ENCODE measurements around the gene UROS. TPM values are rescaled to one million over a fixed set of nuclear protein-coding genes. Genes with fewer than 3 reads are reported as not detected.

UROS gene
- total RNA-seq, result 50.7 and 55.1 TPM in 2 replicates

GRCh38 chr10:125822878-125823662 lies at the start of gene UROS, which contains the start of gene BCCIP:
Gene UROS (minus strand): TSS chr10:125823258. CDS start chr10:125816499, 6,759 bp downstream.
Gene BCCIP (plus strand): TSS chr10:125823546. CDS start chr10:125823558, 12 bp downstream.
- intact Hi-C loops (cut with micrococcal nuclease), result loop anchor here (1.0 to 5.0 kb wide), 6 partner anchors 73 to 1405 kb away; partner anchors contain the start of genes ABRAXAS2, EDRF1, FANK1 and OAT

- intact Hi-C loops (cut with micrococcal nuclease), result no loop called here
Measured at GRCh38 chr10:125871338-125871737, 48.3 kb upstream of the UROS start.

- intact Hi-C loops (cut with micrococcal nuclease), result loop anchor here (5.0 to 10.0 kb wide), 2 partner anchors 634 to 1986 kb away; no protein-coding TSS in a partner anchor
Measured at GRCh38 chr10:125868372-125868975, 45.4 kb upstream of the UROS start.

GRCh38 chr10:125866421-125867029 lies 43.5 kb upstream of the UROS start:
- intact Hi-C loops (cut with micrococcal nuclease), result loop anchor here (5.0 to 10.0 kb wide), 2 partner anchors 636 to 1988 kb away; no protein-coding TSS in a partner anchor

- intact Hi-C loops (cut with micrococcal nuclease), result loop anchor here (5.0 to 10.0 kb wide), 2 partner anchors 637 to 1990 kb away; no protein-coding TSS in a partner anchor
Measured at GRCh38 chr10:125865120-125865519, 42.1 kb upstream of the UROS start.

GRCh38 chr10:125859128-125859817 lies 36.2 kb upstream of the UROS start:
- intact Hi-C loops (cut with micrococcal nuclease), result no loop called here

- intact Hi-C loops (cut with micrococcal nuclease), result no loop called here
Measured at GRCh38 chr10:125857185-125857760, 34.2 kb upstream of the UROS start.

GRCh38 chr10:125852487-125852886 lies 29.4 kb upstream of the UROS start:
- intact Hi-C loops (cut with micrococcal nuclease), result no loop called here

GRCh38 chr10:125850766-125851731 lies 28.0 kb upstream of the UROS start:
- intact Hi-C loops (cut with micrococcal nuclease), result no loop called here

- intact Hi-C loops (cut with micrococcal nuclease), result no loop called here
Measured at GRCh38 chr10:125849448-125849847, 26.4 kb upstream of the UROS start.

GRCh38 chr10:125848857-125849256 lies 25.8 kb upstream of the UROS start:
- intact Hi-C loops (cut with micrococcal nuclease), result no loop called here

- intact Hi-C loops (cut with micrococcal nuclease), result no loop called here
Measured at GRCh38 chr10:125848371-125848770, 25.3 kb upstream of the UROS start.

- intact Hi-C loops (cut with micrococcal nuclease), result no loop called here
Measured at GRCh38 chr10:125846894-125847293, 23.8 kb upstream of the UROS start.

GRCh38 chr10:125845617-125846016 lies 22.6 kb upstream of the UROS start:
- intact Hi-C loops (cut with micrococcal nuclease), result no loop called here

- intact Hi-C loops (cut with micrococcal nuclease), result no loop called here
Measured at GRCh38 chr10:125844751-125845221, 21.7 kb upstream of the UROS start.

- intact Hi-C loops (cut with micrococcal nuclease), result no loop called here
Measured at GRCh38 chr10:125843603-125844329, 20.7 kb upstream of the UROS start.

GRCh38 chr10:125840955-125841354 lies 17.9 kb upstream of the UROS start:
- intact Hi-C loops (cut with micrococcal nuclease), result no loop called here

- intact Hi-C loops (cut with micrococcal nuclease), result no loop called here
Measured at GRCh38 chr10:125840406-125840805, 17.3 kb upstream of the UROS start.
